ENCODE results near the gene MUS81.

MUS81 gene

GRCh38 chr11:65894034-65894591, 33.9 kb downstream of the MUS81 start:
- ChIA-PET CTCF (interaction anchor here (0.6 kb wide), 3 partner anchors 117 to 1914 kb away, joined by 3 to 5 read pairs (median 4); partner anchors contain the start of gene SF3B2), POLR2A (ENCODE audit: low non-redundant PET) (interaction anchor here (0.6 kb wide), 1 partner anchor 175 kb away, joined by 3 read pairs; no protein-coding TSS in a partner anchor)
- H3K27ac ChIP-seq, result peak overlapping the region; percentile 95
- TF ChIP-seq, protein P1, sequence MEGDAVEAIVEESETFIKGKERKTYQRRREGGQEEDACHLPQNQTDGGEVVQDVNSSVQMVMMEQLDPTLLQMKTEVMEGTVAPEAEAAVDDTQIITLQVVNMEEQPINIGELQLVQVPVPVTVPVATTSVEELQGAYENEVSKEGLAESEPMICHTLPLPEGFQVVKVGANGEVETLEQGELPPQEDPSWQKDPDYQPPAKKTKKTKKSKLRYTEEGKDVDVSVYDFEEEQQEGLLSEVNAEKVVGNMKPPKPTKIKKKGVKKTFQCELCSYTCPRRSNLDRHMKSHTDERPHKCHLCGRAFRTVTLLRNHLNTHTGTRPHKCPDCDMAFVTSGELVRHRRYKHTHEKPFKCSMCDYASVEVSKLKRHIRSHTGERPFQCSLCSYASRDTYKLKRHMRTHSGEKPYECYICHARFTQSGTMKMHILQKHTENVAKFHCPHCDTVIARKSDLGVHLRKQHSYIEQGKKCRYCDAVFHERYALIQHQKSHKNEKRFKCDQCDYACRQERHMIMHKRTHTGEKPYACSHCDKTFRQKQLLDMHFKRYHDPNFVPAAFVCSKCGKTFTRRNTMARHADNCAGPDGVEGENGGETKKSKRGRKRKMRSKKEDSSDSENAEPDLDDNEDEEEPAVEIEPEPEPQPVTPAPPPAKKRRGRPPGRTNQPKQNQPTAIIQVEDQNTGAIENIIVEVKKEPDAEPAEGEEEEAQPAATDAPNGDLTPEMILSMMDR (conservative IDR thresholded peaks at IDR 0.05; ENCODE audit: low read depth), result no peak
- no peak for DNase-seq (ENCODE audit: low spot score)

GRCh38 chr11:65895482-65895981, 35.3 kb downstream of the MUS81 start:
- ChIA-PET POLR2A (ENCODE audit: low non-redundant PET) (no interaction called here), CTCF (interaction anchor here (0.6 kb wide), 1 partner anchor 136 kb away, joined by 3 read pairs; no protein-coding TSS in a partner anchor)
- peak overlapping the region; percentile 95 for H3K27ac ChIP-seq
- TF ChIP-seq, protein P1 (conservative IDR thresholded peaks at IDR 0.05; ENCODE audit: low read depth), result no peak
- no peak for DNase-seq (ENCODE audit: low spot score)

DNA sequence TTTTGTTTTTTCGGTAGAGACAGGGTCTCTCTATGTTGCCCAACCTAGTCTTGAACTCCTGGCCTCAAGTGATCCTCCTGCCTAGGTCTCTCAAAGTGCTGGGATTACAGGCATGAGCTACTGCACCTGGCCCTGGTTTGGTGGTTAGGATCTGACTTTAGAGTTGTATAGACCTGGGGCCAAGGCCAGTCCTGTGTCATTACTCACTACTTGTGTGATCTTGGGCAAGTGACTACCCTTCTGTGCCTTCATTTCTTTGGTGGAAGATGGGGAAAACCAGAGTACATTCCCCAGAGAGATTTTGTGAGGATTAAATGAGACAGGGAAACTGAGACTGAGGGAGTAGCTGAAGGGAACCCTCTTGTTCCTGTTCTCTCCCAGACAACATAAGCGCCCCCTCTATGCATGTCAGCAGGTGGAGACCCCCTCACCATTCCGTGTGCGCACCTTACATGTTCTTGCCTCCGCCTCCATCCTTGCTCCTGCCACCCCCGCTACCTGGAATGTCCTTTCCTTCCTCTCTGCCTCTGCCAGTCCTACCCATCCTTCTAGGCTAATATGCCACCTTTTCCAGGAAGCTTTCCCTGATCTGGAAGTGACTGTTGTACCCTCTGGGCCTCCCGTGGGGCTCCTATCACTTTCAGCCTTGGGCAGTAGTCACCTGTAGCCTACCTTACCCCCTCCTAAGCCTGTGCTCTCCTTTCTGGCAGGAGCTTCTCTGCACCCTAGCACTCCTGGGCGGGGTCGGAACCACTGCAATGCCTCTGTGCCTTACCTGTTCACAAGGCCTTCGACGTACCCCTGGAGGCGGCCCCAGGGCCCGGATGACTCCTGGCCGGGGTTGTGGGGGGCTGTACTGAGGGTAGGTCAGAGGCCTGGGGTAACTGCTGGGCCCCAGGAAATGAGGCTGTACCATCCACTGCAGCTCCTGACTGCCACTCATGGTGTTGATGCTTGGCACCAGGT, 36.1 kb downstream of the MUS81 start:
- TF ChIP-seq, protein P1 (conservative IDR thresholded peaks at IDR 0.05; ENCODE audit: low read depth), result no peak
- POLR2A ChIA-PET (ENCODE audit: low non-redundant PET), result interaction anchor here (1.7 kb wide), 1 partner anchor 19 kb away, joined by 5 read pairs; no protein-coding TSS in a partner anchor
- no peak for DNase-seq (ENCODE audit: low spot score)
- peak overlapping the region; percentile 95 for H3K27ac ChIP-seq
- CTCF ChIA-PET, result no interaction called here

- DNase-seq (ENCODE audit: low spot score), result no peak
- POLR2A ChIA-PET (ENCODE audit: low non-redundant PET), result interaction anchor here (0.5 to 1.7 kb wide), 2 partner anchors 19 to 53 kb away, joined by 3 to 5 read pairs; no protein-coding TSS in a partner anchor
- CTCF ChIA-PET, result interaction anchor here (0.6 kb wide), 1 partner anchor 11 kb away, joined by 3 read pairs; no protein-coding TSS in a partner anchor
- TF ChIP-seq, protein P1 (conservative IDR thresholded peaks at IDR 0.05; ENCODE audit: low read depth), result no peak
- peak overlapping the region; percentile 95 for H3K27ac ChIP-seq
Measured at GRCh38 chr11:65897020-65897471, 36.8 kb downstream of the MUS81 start.

DNA sequence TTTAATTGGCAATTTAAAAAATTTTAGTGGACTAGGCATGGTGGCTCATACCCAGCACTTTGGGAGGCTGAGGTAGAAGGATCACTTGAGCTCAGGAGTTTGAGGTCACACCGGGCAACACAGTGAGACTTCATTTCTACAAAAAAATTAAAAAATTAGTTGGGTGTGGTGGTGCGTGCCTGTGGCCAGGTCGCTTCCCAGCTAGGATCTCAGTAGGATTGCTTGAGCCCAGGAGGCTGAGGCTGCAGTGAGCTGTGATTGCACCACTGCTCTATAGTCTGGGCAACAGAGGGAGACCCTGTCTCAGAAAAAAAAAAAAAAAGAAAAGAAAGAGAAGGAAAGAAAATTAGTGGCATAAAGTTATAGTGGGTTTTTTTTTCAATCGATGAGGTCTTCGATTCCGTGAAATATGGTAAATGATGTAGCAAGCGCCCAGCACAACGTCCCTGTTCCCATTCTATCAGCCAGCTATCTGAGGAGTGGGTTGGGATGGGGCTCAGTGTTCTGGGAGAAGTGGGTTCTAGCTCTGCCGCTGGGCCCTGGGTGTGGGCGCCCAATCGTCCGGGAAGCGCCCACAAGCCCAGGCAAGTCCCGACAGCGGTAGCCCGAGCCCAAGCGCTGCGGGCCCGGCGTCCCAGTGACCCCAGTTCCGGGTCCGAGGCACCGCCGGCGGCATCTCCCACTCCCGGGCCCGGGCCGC, 38.6 kb downstream of the MUS81 start:
- DNase-seq (ENCODE audit: low spot score), result no peak
- peak overlapping the region; percentile 95 for H3K27ac ChIP-seq
- POLR2A ChIA-PET (ENCODE audit: low non-redundant PET), result interaction anchor here (1.2 to 1.7 kb wide), 4 partner anchors 9 to 17 kb away, joined by 3 to 8 read pairs (median 4); partner anchors contain the start of genes CCDC85B and FIBP
- CTCF ChIA-PET, result interaction anchor here (0.7 to 1.8 kb wide), 5 partner anchors 11 to 154 kb away, joined by 3 to 14 read pairs (median 6); partner anchors contain the start of gene FIBP
- TF ChIP-seq, protein P1 (conservative IDR thresholded peaks at IDR 0.05; ENCODE audit: low read depth), result no peak

Measured in RWPE1 (cell line).